ENCODE measurements around the gene UGGT1. TPM values are rescaled to one million over a fixed set of nuclear protein-coding genes. Genes with fewer than 3 reads are reported as not detected.

Gene UGGT1
- total and polyA plus RNA-seq, 5 donors from 2014 or later = 9.0 to 41.1 (median 13.1) TPM

DNA sequence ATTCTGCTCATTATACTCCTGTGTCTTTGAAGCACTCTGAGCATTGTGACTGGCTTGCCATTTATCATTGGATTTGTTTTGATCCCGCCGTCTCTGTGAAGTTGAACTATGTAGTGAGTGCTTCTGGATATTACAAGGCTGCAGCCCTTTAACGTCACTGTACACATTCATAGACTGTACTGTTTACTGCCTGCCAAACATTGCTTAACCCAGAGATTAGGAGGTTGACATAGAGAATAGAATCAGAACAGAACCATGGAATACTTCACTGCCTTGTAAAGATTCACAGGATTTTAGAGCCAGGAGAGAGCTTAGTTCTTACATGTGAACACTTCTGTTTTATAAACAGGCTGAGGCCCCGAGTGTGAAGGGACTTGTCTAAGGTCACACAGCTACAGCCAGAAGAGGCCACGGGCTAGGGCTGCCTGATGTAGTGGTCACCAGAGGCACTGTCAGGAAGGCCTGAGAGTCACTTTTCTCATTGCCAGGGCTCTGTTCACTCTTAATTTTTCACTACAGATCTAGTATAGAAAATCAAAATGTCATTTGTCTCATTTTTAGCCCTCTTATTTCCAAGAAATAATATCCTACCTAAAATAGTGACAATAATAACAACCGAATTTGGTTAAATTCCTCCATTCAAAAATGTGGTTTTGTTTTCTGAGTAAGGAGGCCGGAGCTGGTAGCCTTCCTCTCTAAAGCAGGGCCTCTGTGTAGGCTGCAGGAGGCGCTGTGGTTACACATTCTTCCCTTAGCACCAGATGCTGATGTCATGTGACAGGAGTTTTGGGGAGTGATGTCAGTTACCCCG lies 87.9 kb downstream of the UGGT1 start:
- no peak overlapping the region for H3K27ac ChIP-seq (ENCODE audit: insufficient read depth, low read length, poor library complexity, severe bottlenecking)
- H3K27me3 Mint-ChIP-seq = no peaks in the 10 kb centered on the region
- H3K4me1 ChIP-seq (ENCODE audit: control insufficient read depth, insufficient read depth, low read length, poor library complexity, severe bottlenecking) = no peaks in the 10 kb centered on the region
- ATAC-seq (ENCODE audit: low read depth in 2 of 2) (peak; percentile 45 to 72), DNase-seq (peak in 2 of 3 donors; percentile 51 to 74)
- no peak overlapping the region for H3K4me3 ChIP-seq (ENCODE audit: low read depth, low read length)
- H3K27ac Mint-ChIP-seq = peak overlapping the region; percentile 12 to 33 (median 26)
- no peaks in the 10 kb centered on the region for H3K9me3 Mint-ChIP-seq
- peaks cover 93% of the 10 kb centered on the region for H3K36me3 ChIP-seq (ENCODE audit: control insufficient read depth, insufficient read depth, low read length)
- no peaks in the 10 kb centered on the region for H3K4me1 Mint-ChIP-seq
- peaks cover 77% of the 10 kb centered on the region for H3K36me3 Mint-ChIP-seq
- H3K4me3 Mint-ChIP-seq = no peak overlapping the region
- no peaks in the 10 kb centered on the region for H3K27me3 ChIP-seq (ENCODE audit: control insufficient read depth, insufficient read depth, low read length)
- H3K9me3 ChIP-seq (ENCODE audit: control insufficient read depth in 2 of 2, low read length in 2 of 2) = no peaks in the 10 kb centered on the region

DNA sequence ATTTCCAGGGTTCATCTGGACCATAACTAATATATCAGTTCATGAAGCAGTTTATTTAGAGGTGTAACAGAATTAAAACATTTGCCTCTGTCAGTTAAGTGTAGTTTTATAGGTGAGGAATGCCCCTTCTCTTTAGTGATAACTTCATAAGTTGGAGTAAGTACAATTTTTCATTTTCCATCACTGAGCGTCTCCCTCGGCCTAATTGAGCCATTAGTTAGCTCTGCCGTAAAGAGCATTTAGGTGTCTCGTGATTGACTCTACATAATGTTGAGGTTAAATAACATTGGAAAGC lies 88.4 kb downstream of the UGGT1 start:
- Mint-ChIP-seq H3K4me1 (no peaks in the 10 kb centered on the region), H3K36me3 (peaks cover 80% of the 10 kb centered on the region), H3K27me3 (no peaks in the 10 kb centered on the region), H3K9me3 (no peaks in the 10 kb centered on the region), H3K4me3 (no peak overlapping the region), H3K27ac (peak overlapping the region in 2 of 3 donors; percentile 11 to 12)
- H3K27ac ChIP-seq (ENCODE audit: insufficient read depth, low read length, poor library complexity, severe bottlenecking) = no peak overlapping the region
- H3K4me1 ChIP-seq (ENCODE audit: control insufficient read depth, insufficient read depth, low read length, poor library complexity, severe bottlenecking) = no peaks in the 10 kb centered on the region
- no peaks in the 10 kb centered on the region for H3K9me3 ChIP-seq (ENCODE audit: control insufficient read depth in 2 of 2, low read length in 2 of 2)
- DNase-seq (no peak), ATAC-seq (ENCODE audit: low read depth in 2 of 2) (no peak)
- peaks cover 94% of the 10 kb centered on the region for H3K36me3 ChIP-seq (ENCODE audit: control insufficient read depth, insufficient read depth, low read length)
- H3K4me3 ChIP-seq (ENCODE audit: low read depth, low read length) = no peak overlapping the region
- H3K27me3 ChIP-seq (ENCODE audit: control insufficient read depth, insufficient read depth, low read length) = no peaks in the 10 kb centered on the region

DNA sequence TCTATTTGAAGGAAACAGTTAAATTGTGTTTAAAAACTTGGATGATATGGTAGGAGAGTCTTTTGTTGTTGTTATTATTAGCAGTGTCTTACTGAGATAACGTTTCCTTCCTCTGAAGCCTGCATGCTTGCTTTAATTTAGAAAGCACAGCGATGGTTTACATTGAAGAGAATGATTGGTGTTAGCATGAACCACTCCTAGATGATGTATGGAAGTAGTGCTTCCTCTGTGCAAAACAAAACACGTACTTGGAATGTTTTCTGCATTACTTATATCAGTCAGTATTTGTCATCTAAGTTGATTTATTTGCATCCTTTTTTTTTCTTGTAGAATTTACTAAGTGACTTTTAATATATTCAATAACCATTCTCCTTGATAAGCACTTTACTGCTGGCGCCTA lies 89.0 kb downstream of the UGGT1 start:
- H3K9me3 Mint-ChIP-seq = no peaks in the 10 kb centered on the region
- no peak overlapping the region for H3K4me3 Mint-ChIP-seq
- Histone ChIP-seq H3K4me1 (ENCODE audit: control insufficient read depth, insufficient read depth, low read length, poor library complexity, severe bottlenecking) (no peaks in the 10 kb centered on the region), H3K27me3 (ENCODE audit: control insufficient read depth, insufficient read depth, low read length) (no peaks in the 10 kb centered on the region), H3K9me3 (ENCODE audit: control insufficient read depth in 2 of 2, low read length in 2 of 2) (no peaks in the 10 kb centered on the region), H3K36me3 (ENCODE audit: control insufficient read depth, insufficient read depth, low read length) (peaks cover 93% of the 10 kb centered on the region), H3K27ac (ENCODE audit: insufficient read depth, low read length, poor library complexity, severe bottlenecking) (no peak overlapping the region), H3K4me3 (ENCODE audit: low read depth, low read length) (no peak overlapping the region)
- H3K4me1 Mint-ChIP-seq = no peaks in the 10 kb centered on the region
- H3K27ac Mint-ChIP-seq = peak overlapping the region in 1 of 3 donors; percentile 11
- DNase-seq = no peak
- peaks cover 80% of the 10 kb centered on the region for H3K36me3 Mint-ChIP-seq
- ATAC-seq (ENCODE audit: low read depth in 2 of 2) = no peak
- no peaks in the 10 kb centered on the region for H3K27me3 Mint-ChIP-seq

DNA sequence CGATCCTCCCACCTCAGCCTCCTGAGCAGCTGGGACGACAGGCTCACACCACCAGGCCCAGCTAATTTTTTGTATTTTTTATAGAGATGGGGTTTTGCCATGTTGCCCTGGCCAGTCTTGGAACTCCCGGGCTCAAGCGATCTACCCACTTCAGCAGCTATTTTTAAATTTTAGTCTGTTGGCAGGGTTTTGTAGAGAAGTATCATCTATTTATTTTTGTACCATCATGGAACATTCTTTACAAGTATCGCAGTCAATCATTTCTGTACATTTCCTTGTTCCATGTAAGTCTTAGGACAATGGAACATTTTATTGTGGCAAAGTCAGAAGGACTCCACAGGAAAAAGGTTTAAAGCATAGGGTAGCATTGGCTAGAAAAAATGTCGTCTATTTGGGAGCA lies 94.6 kb downstream of the UGGT1 start:
- Mint-ChIP-seq H3K27ac (no peak overlapping the region), H3K27me3 (no peaks in the 10 kb centered on the region), H3K4me1 (no peaks in the 10 kb centered on the region)

DNA sequence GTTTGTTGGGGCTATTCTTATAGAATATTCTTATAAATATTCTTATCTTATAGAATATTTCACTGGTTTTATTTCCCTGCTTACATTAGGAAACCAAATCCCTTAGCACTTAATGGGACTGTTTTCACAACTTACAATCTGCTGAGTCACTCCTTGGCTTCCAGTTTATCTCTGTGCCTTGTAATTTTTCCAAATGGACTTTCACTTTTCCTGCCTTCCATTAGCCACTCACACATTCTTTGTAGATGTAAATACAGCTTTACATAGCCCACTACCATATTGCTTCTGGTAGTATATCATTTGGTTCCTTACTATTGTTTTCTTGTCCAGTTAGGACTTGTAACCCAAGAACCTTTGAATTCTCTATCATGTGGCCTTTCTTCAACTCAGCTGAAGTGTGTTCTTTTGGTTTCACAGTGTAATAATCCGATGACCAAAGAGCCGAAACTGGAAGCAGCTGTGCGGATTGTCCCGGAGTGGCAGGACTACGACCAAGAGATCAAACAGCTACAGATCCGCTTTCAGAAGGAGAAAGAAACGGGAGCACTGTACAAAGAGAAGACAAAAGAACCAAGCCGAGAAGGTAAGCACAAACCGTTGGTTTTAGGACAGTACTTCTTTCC lies 96.1 kb downstream of the UGGT1 start:
- Histone ChIP-seq H3K9me3 (ENCODE audit: control insufficient read depth in 2 of 2, low read length in 2 of 2) (no peaks in the 10 kb centered on the region), H3K4me1 (ENCODE audit: control insufficient read depth, insufficient read depth, low read length, poor library complexity, severe bottlenecking) (no peaks in the 10 kb centered on the region), H3K4me3 (ENCODE audit: low read depth, low read length) (no peak overlapping the region), H3K27me3 (ENCODE audit: control insufficient read depth, insufficient read depth, low read length) (no peaks in the 10 kb centered on the region), H3K27ac (ENCODE audit: insufficient read depth, low read length, poor library complexity, severe bottlenecking) (no peak overlapping the region), H3K36me3 (ENCODE audit: control insufficient read depth, insufficient read depth, low read length) (peaks cover 74% of the 10 kb centered on the region)
- DNase-seq (no peak), ATAC-seq (ENCODE audit: low read depth in 2 of 2) (no peak)
- peaks cover 54% of the 10 kb centered on the region for H3K36me3 Mint-ChIP-seq
- H3K27ac Mint-ChIP-seq = no peak overlapping the region
- H3K9me3 Mint-ChIP-seq = no peaks in the 10 kb centered on the region
- peaks cover 0 to 3% (median under 1%) of the 10 kb centered on the region in 4 donors for H3K4me1 Mint-ChIP-seq
- no peak overlapping the region for H3K4me3 Mint-ChIP-seq
- H3K27me3 Mint-ChIP-seq = no peaks in the 10 kb centered on the region

More for the DNA sequence above, 94.6 kb downstream of the UGGT1 start:
- no peak overlapping the region for H3K4me3 Mint-ChIP-seq
- H3K9me3 ChIP-seq (ENCODE audit: control insufficient read depth in 2 of 2, low read length in 2 of 2) = no peaks in the 10 kb centered on the region
- no peaks in the 10 kb centered on the region for H3K9me3 Mint-ChIP-seq
- no peak overlapping the region for H3K4me3 ChIP-seq (ENCODE audit: low read depth, low read length)
- no peak overlapping the region for H3K27ac ChIP-seq (ENCODE audit: insufficient read depth, low read length, poor library complexity, severe bottlenecking)
- ATAC-seq (ENCODE audit: low read depth in 2 of 2) (no peak), DNase-seq (no peak)
- H3K27me3 ChIP-seq (ENCODE audit: control insufficient read depth, insufficient read depth, low read length) = no peaks in the 10 kb centered on the region
- peaks cover 80% of the 10 kb centered on the region for H3K36me3 ChIP-seq (ENCODE audit: control insufficient read depth, insufficient read depth, low read length)
- H3K36me3 Mint-ChIP-seq = peaks cover 57% of the 10 kb centered on the region
- H3K4me1 ChIP-seq (ENCODE audit: control insufficient read depth, insufficient read depth, low read length, poor library complexity, severe bottlenecking) = no peaks in the 10 kb centered on the region

DNA sequence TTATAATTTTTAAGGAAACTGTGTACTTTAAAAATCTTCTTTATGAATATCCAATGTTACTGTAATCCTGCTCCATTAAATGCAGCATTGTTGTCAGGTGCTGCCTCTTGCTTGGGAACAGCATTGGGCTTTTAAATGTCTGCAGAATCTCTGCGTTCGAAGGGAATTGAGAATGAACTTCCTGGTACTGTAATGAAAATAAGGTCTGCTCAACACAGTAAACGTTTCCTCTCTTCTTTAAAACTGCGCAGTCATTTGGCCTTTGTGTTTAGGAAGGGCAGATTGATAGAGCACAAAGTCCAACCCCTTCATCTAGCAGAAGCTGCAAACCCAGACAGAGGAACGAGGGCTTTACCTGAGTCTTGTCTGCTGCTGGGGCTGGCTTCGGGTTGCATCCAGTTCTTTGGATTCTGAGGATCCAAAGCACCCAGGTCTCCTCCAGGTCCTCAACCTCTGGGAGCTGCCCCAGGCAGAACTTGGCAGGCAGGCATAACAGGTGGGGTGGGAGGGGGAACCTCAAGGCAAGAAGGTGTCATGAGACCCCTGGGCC lies 104.5 kb downstream of the UGGT1 start:
- H3K27me3 ChIP-seq (ENCODE audit: control insufficient read depth, insufficient read depth, low read length) = no peaks in the 10 kb centered on the region
- H3K4me1 ChIP-seq (ENCODE audit: control insufficient read depth, insufficient read depth, low read length, poor library complexity, severe bottlenecking) = peaks cover 18% of the 10 kb centered on the region
- DNase-seq (peak in 1 of 3 donors; percentile 41), ATAC-seq (ENCODE audit: low read depth in 2 of 2) (peak; percentile 19 to 40)
- peaks cover 13% of the 10 kb centered on the region for H3K36me3 ChIP-seq (ENCODE audit: control insufficient read depth, insufficient read depth, low read length)
- H3K27me3 Mint-ChIP-seq = no peaks in the 10 kb centered on the region
- H3K36me3 Mint-ChIP-seq = peaks cover 25% of the 10 kb centered on the region
- peak overlapping the region in 2 of 3 donors; percentile 25 to 85 for H3K27ac Mint-ChIP-seq
- peak overlapping the region in 3 of 4 donors; percentile 34 to 42 (median 35) for H3K4me3 Mint-ChIP-seq
- H3K4me1 Mint-ChIP-seq = peaks cover 16 to 38% (median 27%) of the 10 kb centered on the region in 4 donors
- H3K9me3 Mint-ChIP-seq = no peaks in the 10 kb centered on the region
- H3K9me3 ChIP-seq (ENCODE audit: control insufficient read depth in 2 of 2, low read length in 2 of 2) = no peaks in the 10 kb centered on the region
- H3K27ac ChIP-seq (ENCODE audit: insufficient read depth, low read length, poor library complexity, severe bottlenecking) = no peak overlapping the region
- no peak overlapping the region for H3K4me3 ChIP-seq (ENCODE audit: low read depth, low read length)

DNA sequence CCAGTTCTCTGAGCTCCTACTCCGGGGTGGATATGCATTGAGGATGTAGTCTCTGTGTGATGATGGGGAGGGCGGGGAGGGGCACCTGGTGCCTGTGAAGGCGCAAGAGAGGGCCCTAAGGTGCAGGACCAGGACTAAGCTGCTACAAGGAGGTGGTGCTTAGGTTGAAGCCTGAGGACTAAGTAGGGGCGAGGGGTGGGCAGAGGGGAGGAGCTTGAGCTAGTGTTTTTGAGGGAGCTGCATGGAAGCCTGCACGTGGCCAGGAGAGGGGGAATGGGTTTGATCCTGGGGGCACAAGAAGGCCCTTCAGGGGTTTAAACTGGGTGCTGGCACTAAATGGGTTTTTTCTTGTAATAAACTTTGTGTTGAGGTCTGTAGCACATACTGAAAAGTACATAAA lies 105.0 kb downstream of the UGGT1 start:
- H3K4me3 Mint-ChIP-seq = peak overlapping the region; percentile 21 to 56 (median 40)
- peak overlapping the region; percentile 74 to 93 (median 85) for H3K27ac Mint-ChIP-seq
- H3K36me3 Mint-ChIP-seq = peaks cover 20% of the 10 kb centered on the region
- peak in 1 of 3 donors; percentile 13 for DNase-seq
- no peaks in the 10 kb centered on the region for H3K9me3 Mint-ChIP-seq
- H3K4me1 Mint-ChIP-seq = peaks cover 16 to 38% (median 27%) of the 10 kb centered on the region in 4 donors
- Histone ChIP-seq H3K4me1 (ENCODE audit: control insufficient read depth, insufficient read depth, low read length, poor library complexity, severe bottlenecking) (peaks cover 18% of the 10 kb centered on the region), H3K4me3 (ENCODE audit: low read depth, low read length) (no peak overlapping the region), H3K27ac (ENCODE audit: insufficient read depth, low read length, poor library complexity, severe bottlenecking) (no peak overlapping the region), H3K36me3 (ENCODE audit: control insufficient read depth, insufficient read depth, low read length) (peaks cover 7% of the 10 kb centered on the region), H3K9me3 (ENCODE audit: control insufficient read depth in 2 of 2, low read length in 2 of 2) (no peaks in the 10 kb centered on the region), H3K27me3 (ENCODE audit: control insufficient read depth, insufficient read depth, low read length) (no peaks in the 10 kb centered on the region)
- H3K27me3 Mint-ChIP-seq = no peaks in the 10 kb centered on the region
- peak in 1 of 2 donors; percentile 17 for ATAC-seq (ENCODE audit: low read depth in 2 of 2)

Data from CD4-positive, CD25-positive, alpha-beta regulatory T cell (primary cell).